IPS-18c (cell line): ENCODE measurements around the gene SNX27.
"Not testable (repeated sequence)": the region's sequence is repeated elsewhere in the genome, so short reads cannot be mapped to it uniquely, and the experiment has no call there.

Source experiments
- H3K4me3 ChIP-seq: 2 replicates; pipeline ENCODE4 v1.7.0; 2013; ENCODE audit warnings: low read depth, mild to moderate bottlenecking, low read length, moderate library complexity; ENCODE audit not compliant: insufficient read depth
- H3K9me3 ChIP-seq: one replicate; pipeline ENCODE4 v1.6.1; 2013; ENCODE audit warnings: mild to moderate bottlenecking, low read length, moderate library complexity; ENCODE audit not compliant: control insufficient read depth, insufficient read depth

Gene SNX27

GRCh38 chr1:151723726-151724370 lies 112.0 kb downstream of the SNX27 start:
- no peaks in the 10 kb centered on the region for H3K9me3 ChIP-seq
- no peak overlapping the region for H3K4me3 ChIP-seq

GRCh38 chr1:151728151-151729054 lies 116.6 kb downstream of the SNX27 start:
- H3K4me3 ChIP-seq, result peak overlapping the region; percentile 1
- no peaks in the 10 kb centered on the region for H3K9me3 ChIP-seq

DNA sequence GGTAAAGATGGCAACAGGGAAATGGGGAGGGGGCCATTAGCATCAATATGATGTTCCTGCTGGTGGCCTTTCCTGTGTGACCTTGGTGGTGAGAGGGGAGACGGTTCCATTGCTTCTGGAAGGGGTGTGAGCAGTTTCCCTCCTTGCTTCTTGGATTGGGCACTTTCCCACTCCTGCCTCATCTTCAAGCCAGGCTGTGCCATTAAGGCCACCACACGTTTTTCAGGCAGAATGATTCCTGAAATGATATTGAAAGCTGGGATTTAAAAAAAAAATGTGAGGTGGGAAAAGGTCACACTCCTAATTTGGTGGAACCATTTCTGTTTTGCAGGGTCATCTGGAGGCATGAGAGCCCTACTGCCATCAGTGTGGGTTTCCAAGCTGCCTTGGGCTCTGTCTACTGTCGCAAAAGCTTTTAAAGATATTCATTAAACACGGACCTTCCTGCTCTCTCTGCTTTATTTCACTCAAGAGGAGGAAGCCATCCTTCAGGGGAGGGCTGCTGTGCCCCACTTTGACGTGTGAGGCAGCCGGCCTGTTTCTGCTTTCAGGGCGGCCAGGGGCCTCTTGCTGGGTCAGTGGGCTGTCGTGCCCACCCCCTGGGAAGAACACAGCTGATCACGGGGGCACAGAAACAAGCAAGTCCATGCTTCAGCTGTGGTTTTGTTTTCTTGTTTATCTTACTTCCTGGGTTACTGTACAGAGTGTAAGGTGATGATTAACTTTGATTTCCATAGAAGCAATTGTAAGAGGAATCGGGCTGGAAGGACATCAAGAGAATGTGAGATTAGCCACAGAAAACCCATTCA lies 117.5 kb downstream of the SNX27 start:
- no peak overlapping the region; the same call in 1 of the 2 replicates for H3K4me3 ChIP-seq
- H3K9me3 ChIP-seq, result no peaks in the 10 kb centered on the region

- H3K9me3 ChIP-seq, result no peaks in the 10 kb centered on the region
- H3K4me3 ChIP-seq, result no peak overlapping the region
These were observed 118.1 kb downstream of the SNX27 start for GRCh38 chr1:151729966-151730291.

- no peaks in the 10 kb centered on the region for H3K9me3 ChIP-seq
- H3K4me3 ChIP-seq, result no peak overlapping the region
These were observed 121.3 kb downstream of the SNX27 start for GRCh38 chr1:151733126-151733525.

DNA sequence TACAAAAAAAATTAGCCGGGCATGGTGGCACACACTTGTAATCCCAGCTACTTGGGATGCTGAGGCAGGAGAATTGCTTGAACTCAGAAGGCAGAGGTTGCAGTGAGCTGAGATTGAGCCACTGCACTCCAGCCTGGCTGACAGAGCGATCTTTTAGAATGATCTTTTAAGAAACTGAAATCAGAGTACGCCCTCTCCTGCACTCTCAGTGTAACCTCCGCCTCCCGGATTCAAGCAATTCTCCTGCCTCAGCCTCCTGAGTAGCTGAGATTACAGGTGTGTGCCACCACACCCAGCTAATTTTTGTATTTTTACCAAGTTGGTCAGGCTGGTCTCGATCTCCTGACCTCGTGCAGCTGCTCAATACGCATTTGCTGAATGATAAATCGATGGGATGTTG lies 122.1 kb downstream of the SNX27 start:
- not testable (repeated sequence) for H3K9me3 ChIP-seq, H3K4me3 ChIP-seq

- H3K9me3 ChIP-seq, result no peaks in the 10 kb centered on the region
- H3K4me3 ChIP-seq, result no peak overlapping the region
These were observed 125.2 kb downstream of the SNX27 start for GRCh38 chr1:151737026-151737425.

- Histone ChIP-seq H3K9me3 (no peaks in the 10 kb centered on the region), H3K4me3 (no peak overlapping the region)
These were observed 125.6 kb downstream of the SNX27 start for GRCh38 chr1:151737479-151737878.

DNA sequence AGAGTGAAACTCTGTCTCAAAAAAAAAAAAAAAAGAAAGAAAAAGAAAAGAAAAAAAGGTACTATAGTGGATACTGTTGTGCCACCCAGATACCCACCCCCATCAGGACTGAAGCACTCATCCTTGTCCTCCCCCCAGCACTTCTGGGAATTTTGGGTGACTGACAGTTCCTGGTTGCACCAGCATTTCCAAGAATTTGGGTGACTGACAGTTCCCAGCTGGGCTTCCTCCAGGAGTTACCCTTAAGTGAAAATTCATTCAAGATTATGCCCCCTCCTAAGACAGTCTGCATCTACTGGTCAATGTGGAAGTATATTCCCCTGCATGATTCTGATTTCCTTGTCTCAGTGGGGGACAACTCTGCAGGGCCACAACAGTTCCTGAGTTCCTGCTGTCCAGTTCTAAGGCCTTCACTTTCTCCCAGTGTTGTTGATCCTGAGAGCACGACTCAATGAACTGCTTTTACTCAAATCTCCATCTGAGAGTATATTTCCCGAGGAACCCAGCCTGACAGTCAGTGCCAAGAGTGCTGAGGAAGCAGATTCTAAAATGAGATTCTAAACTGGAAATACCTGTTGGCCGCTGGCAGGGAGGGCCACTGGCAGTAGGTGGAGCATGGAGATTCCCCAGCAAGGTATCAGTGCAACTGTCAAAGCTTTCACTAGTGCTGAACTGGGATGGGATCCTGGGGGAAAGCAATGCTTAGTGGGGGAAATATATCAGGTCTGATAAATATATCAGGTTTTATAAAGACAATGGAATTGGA lies 127.9 kb downstream of the SNX27 start:
- no peaks in the 10 kb centered on the region for H3K9me3 ChIP-seq
- no peak overlapping the region for H3K4me3 ChIP-seq

DNA sequence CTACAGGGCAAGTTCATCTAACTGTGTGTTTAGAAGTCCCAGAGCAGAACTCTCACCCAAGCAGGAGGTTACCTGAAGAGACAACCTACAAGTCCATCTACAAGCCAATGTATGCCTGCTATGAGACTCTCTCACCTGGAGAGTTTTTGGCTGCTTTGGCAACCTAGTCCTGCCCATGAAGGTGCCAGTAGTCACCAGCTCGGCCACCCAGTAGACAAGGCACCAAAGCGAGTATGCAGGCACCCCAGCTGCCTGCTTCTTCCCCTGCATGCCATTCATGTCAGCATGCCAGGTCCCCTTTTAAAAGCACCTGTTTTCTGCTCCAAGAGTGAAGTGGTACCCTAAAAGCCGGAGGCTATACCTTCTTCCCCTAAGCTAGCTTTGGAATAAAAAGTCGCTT lies 129.7 kb downstream of the SNX27 start:
- Histone ChIP-seq H3K4me3 (no peak overlapping the region), H3K9me3 (no peaks in the 10 kb centered on the region)
